Heart left ventricle (tissue), 16 donors: ENCODE data around the gene LDLRAD2. TPM values are rescaled to one million over a fixed set of nuclear protein-coding genes. Genes with fewer than 3 reads are reported as not detected.

Source experiments
- ATAC-seq, 4 donors: fragments of 200-7000 bp; cut with Tn5 transposase; one replicate each; pipeline ENCODE4 v1.9.1; 2020 to 2022; ENCODE audit warnings: moderate library complexity in 4 of 4, mild to moderate bottlenecking in 3 of 4, moderate number of reproducible peaks in 1 of 4
- DNase-seq, 5 donors: peaks; one replicate each; pipeline ENCODE4 v3.0.0-alpha.2; 2020
- H3K27ac ChIP-seq, 12 donors: fragments of 200-600 bp; sonication (generic) in 4 of 12; one replicate each; pipeline versions ENCODE4 v1.5.0 to v1.8.0; 2016 to 2022; ENCODE audit warnings: mild to moderate bottlenecking in 2 of 12
- H3K27me3 ChIP-seq, 9 donors: fragments of 200-600 bp; sonication (generic) in 2 of 9; one replicate each; pipeline versions ENCODE4 v1.5.1 to v1.8.0; 2016 to 2022; ENCODE audit warnings: mild to moderate bottlenecking in 3 of 9
- H3K36me3 ChIP-seq, 9 donors: fragments of 200-600 bp; sonication (generic) in 2 of 9; one replicate each; pipeline versions ENCODE4 v1.5.0 to v1.8.0; 2018 to 2022; ENCODE audit warnings: mild to moderate bottlenecking in 2 of 9
- H3K4me1 ChIP-seq, 12 donors: fragments of 200-600 bp; sonication (generic) in 4 of 12; one replicate each; pipeline versions ENCODE4 v1.5.0 to v1.8.0; 2016 to 2022; ENCODE audit warnings: mild to moderate bottlenecking in 3 of 12
- H3K4me3 ChIP-seq, 12 donors: fragments of 200-600 bp; sonication (generic) in 4 of 12; one replicate each; pipeline versions ENCODE4 v1.5.0 to v1.8.0; 2017 to 2022; ENCODE audit warnings: mild to moderate bottlenecking in 9 of 12, moderate library complexity in 4 of 12
- H3K9me3 ChIP-seq, 12 donors: fragments of 200-600 bp; sonication (generic) in 4 of 12; one replicate each; pipeline versions ENCODE4 v1.5.0 to v1.8.0; 2016 to 2022; ENCODE audit warnings: mild to moderate bottlenecking in 1 of 12
- POLR2A ChIP-seq, 2 donors: fragments of 450-650 bp; IDR thresholded peaks; one replicate each; pipeline ENCODE4 v1.6.1; 2017; ENCODE audit warnings: antibody characterized with exemption in 2 of 2, mild to moderate bottlenecking in 2 of 2, moderate library complexity in 2 of 2
- WGBS, 4 donors: extraction: QIAGEN DNeasy Blood & Tissue Kit in 2 of 4; methylation state at CpG; one replicate each; pipeline versions ENCODE4 v1.1.5 to v1.1.7; 2013 to 2018; 5-methylcytosine and 5-hydroxymethylcytosine counted together
- intact Hi-C, 10 donors: fragments of 100-400 bp; cut with DNase I; formaldehyde crosslinking; loops; one replicate each; pipeline versions ENCODE4 v1.11.1 to v1.14.2; 2022
- polyA plus RNA-seq, 2 donors: library from polyadenylated mRNA; stranded (reverse); fragments of 200-250 nt; gene quantifications; one replicate each; pipeline ENCODE4 v1.2.3, GENCODE V29; 2013
- total RNA-seq, 9 donors: library from RNA; depleted of rRNA in 2 of 9; stranded (reverse); fragments of >200 nt in 2 of 9; fragmentation: NEBNext Ultra II Directional in 3 of 9; extraction: Animal tissue kit (Norgen Biotek cat#: 25700) in 3 of 9; gene quantifications; one replicate each; pipeline versions ENCODE4 v1.1.0 to v1.2.4, GENCODE V29; 2016 to 2023
- TF ChIP-seq, protein P1 (sequence below), 12 donors: fragments of 200-600 bp; sonication (generic) in 4 of 12; IDR thresholded peaks; one replicate each; pipeline versions ENCODE4 v1.5.0 to v1.8.0; 2018 to 2022; ENCODE audit warnings: antibody characterized with exemption in 12 of 12, mild to moderate bottlenecking in 5 of 12
- donor health status: ischemic (EF 13 %, LVEDD 7.1; RV severe dilation, severe dysfunction).
- donor health status: healthy with polysubstance abuse.
- donor health status: DM: no; HTN: yes; CAD: no.
- donor health status: DM: no; HTN: no; CAD: no.
- donor health status: ischemic (EF 25% LVEDD 6.9; RV normal size, moderate dysfunction).
- donor health status: ischemic (EF 25% LVEDD 5.7; RV mildly dilated, moderate dysfunction).
- donor health status: healthy.
- donor health status: DM: yes; HTN: yes; CAD: no.
- donor health status: ischemic (EF 35%, LVEDD 5.7; RV mildly dilated, moderate dysfunction).
- donor health status: nonischemic (EF 11% LVEDD 7.7; RV severe dilation, severe dysfunction).
- donor health status: DM: yes; HTN: yes; CAD: no.
- donor health status: PGD.
- donor health status: ischemic (EF 29% LVEDD 5.4; RV normal size, mild dysfunction).
- donor health status: nonischemic (EF 23%, LVEDD 6.1; RV moderate dilation, normal function).

The LDLRAD2 gene
- total and polyA plus RNA-seq, 11 donors, result 0.08 to 4.0 (median 0.33) TPM; not detected in 8

DNA sequence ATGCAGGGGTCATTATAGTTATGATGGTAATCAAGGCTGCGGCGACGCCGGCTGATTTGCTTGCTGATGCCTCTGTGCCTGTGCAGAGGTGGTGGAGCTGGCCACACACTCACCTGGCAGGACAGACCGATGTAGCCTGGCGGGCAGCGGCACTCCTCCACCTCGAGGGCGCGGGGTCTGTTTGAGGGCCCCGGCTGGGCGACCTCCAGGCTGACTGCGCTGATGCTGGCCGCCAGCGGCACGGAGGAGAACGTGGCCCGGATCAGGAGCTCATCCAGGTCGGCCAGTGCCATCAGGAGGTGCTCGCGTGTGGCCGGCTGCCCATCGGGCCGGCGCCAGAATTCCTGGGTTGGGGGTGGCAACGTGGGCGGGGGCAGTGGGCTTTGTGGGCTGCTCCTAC is 52.7 kb downstream of the LDLRAD2 start:
- H3K27ac ChIP-seq, result no peak overlapping the region
- DNase-seq (peak in 1 of 5 donors; percentile 65), ATAC-seq (no peak)
- WGBS, 4 donors, result 87 to 93% (median 92%) methylated on average over 18 to 27 of the region's 27 CpGs
- H3K4me3 ChIP-seq, result no peak overlapping the region
- peaks cover 4 to 100% (median 82%) of the 10 kb centered on the region in 9 donors for H3K36me3 ChIP-seq
- no peaks in the 10 kb centered on the region for H3K27me3 ChIP-seq
- no peaks in the 10 kb centered on the region for H3K9me3 ChIP-seq
- TF ChIP-seq, protein P1, sequence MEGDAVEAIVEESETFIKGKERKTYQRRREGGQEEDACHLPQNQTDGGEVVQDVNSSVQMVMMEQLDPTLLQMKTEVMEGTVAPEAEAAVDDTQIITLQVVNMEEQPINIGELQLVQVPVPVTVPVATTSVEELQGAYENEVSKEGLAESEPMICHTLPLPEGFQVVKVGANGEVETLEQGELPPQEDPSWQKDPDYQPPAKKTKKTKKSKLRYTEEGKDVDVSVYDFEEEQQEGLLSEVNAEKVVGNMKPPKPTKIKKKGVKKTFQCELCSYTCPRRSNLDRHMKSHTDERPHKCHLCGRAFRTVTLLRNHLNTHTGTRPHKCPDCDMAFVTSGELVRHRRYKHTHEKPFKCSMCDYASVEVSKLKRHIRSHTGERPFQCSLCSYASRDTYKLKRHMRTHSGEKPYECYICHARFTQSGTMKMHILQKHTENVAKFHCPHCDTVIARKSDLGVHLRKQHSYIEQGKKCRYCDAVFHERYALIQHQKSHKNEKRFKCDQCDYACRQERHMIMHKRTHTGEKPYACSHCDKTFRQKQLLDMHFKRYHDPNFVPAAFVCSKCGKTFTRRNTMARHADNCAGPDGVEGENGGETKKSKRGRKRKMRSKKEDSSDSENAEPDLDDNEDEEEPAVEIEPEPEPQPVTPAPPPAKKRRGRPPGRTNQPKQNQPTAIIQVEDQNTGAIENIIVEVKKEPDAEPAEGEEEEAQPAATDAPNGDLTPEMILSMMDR (IDR thresholded peaks at IDR 0.05), result no peak
- TF ChIP-seq POLR2A (IDR thresholded peaks at IDR 0.05), result no peak
- H3K4me1 ChIP-seq, result peaks cover 0 to 7% (median 4%) of the 10 kb centered on the region in 12 donors
- intact Hi-C loops, result loop anchor here in 4 of 10 donors (5.0 to 10.0 kb wide), 2 partner anchors 98 to 100 kb away; no protein-coding TSS in a partner anchor

DNA sequence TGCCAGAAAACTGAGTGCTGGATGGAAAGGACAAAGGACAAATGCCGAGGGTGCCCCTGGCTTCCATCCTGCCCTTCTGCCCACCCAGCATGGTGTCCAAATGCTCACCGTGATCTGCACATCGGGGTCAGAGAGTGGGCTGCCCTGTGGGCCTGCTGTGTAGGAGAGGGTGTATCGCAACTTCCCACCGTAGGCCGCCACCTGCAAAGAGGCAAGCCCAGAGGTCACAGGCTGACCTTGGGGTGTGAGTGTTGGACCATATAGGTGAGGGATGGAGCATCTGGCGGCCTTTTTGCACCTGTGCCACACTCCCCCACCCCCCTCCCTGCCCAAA is 53.5 kb downstream of the LDLRAD2 start:
- intact Hi-C loops, result loop anchor here in 4 of 10 donors (5.0 to 10.0 kb wide), 2 partner anchors 97 to 99 kb away; no protein-coding TSS in a partner anchor
- no peak overlapping the region for H3K27ac ChIP-seq
- no peak for DNase-seq
- no peaks in the 10 kb centered on the region for H3K27me3 ChIP-seq
- H3K36me3 ChIP-seq, result peaks cover 2 to 100% (median 81%) of the 10 kb centered on the region in 9 donors
- no peak for ATAC-seq
- no peaks in the 10 kb centered on the region for H3K9me3 ChIP-seq
- no peak for TF ChIP-seq POLR2A (IDR thresholded peaks at IDR 0.05)
- TF ChIP-seq, protein P1 (IDR thresholded peaks at IDR 0.05), result no peak
- H3K4me1 ChIP-seq, result peaks cover 0 to 13% (median 12%) of the 10 kb centered on the region in 12 donors
- H3K4me3 ChIP-seq, result no peak overlapping the region
- 89 to 97% (median 93%) methylated on average over 6 to 7 of the region's 7 CpGs for WGBS, 4 donors

DNA sequence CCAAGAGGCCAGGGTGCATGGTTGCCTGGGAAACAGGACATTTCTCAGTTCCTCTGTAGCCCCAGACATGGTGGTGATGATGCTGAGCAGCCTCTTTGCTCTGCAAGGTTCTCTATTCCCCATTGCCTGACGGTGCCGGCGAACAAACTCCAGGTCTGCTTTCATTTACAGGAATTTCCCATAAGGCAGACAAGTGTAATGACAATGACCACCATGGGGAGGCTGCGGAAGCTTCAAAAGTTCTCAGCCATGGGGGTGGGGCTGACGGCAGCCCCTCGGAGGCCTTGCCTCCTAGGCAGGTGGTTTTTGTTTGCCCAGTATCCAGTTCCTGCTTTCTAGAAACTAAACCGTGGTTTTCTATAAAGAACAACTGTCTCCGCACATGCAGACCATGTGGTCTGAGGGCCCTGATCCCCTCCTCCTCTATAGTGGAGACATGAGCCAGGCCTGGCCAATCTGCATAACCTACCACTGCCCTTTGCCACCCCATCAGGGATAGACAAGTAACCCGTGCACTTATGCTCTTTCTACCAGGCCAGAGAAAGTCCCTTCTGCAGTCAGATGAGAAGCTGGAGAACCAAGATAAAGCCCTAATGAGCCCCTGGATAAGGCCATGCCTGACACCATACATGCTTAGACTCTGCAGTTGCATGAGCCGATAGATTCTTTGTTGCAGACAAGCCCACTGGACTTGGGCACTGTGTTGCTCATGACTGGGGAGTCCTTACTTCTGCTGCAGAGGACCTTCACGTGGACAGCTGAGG is 54.1 kb downstream of the LDLRAD2 start:
- DNase-seq, result no peak
- Histone ChIP-seq H3K36me3 (peaks cover 2 to 100% (median 81%) of the 10 kb centered on the region in 9 donors), H3K27me3 (no peaks in the 10 kb centered on the region), H3K4me3 (no peak overlapping the region), H3K9me3 (no peaks in the 10 kb centered on the region), H3K4me1 (peaks cover 0 to 16% (median 13%) of the 10 kb centered on the region in 12 donors), H3K27ac (peak overlapping the region in 1 of 12 donors; percentile 24)
- 64 to 76% (median 72%) methylated on average over 11 of the region's 11 CpGs for WGBS, 4 donors
- ATAC-seq, result no peak
- TF ChIP-seq, protein P1 (IDR thresholded peaks at IDR 0.05), result no peak
- TF ChIP-seq POLR2A (IDR thresholded peaks at IDR 0.05), result no peak
- intact Hi-C loops, result loop anchor here in 4 of 10 donors (5.0 to 10.0 kb wide), 2 partner anchors 96 to 99 kb away; no protein-coding TSS in a partner anchor

DNA sequence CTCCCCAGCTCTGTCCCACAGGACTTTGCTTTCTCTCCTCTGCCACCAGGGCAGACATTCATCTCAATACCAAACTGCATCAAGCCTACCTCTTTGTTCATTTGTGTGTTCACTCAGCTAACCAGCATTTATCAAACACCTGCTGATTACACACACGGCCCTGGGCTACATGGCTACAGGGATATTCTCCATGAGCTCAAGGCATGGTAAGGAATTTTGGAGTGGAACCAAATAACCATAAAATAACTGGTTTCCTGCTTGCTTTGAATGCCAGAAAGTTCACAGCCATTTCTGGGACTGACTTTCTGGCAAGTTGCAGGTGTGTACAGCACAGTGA is 54.6 kb downstream of the LDLRAD2 start:
- Histone ChIP-seq H3K27me3 (no peaks in the 10 kb centered on the region), H3K36me3 (peaks cover under 1 to 100% (median 81%) of the 10 kb centered on the region in 9 donors), H3K4me3 (no peak overlapping the region), H3K4me1 (peaks cover 0 to 16% (median 13%) of the 10 kb centered on the region in 12 donors), H3K9me3 (no peaks in the 10 kb centered on the region), H3K27ac (peak overlapping the region in 1 of 12 donors; percentile 14)
- intact Hi-C loops, result loop anchor here in 4 of 10 donors (5.0 to 10.0 kb wide), 2 partner anchors 96 to 98 kb away; no protein-coding TSS in a partner anchor
- ATAC-seq (no peak), DNase-seq (no peak)
- 50 to 69% (median 59%) methylated on average over 1 of the region's 1 CpG for WGBS, 4 donors
- no peak for TF ChIP-seq POLR2A (IDR thresholded peaks at IDR 0.05)
- TF ChIP-seq, protein P1 (IDR thresholded peaks at IDR 0.05), result no peak
